IMR-90 (cell line): ENCODE measurements around the gene CXCR6. TPM values are rescaled to one million over a fixed set of nuclear protein-coding genes. Genes with fewer than 3 reads are reported as not detected.

Source experiments
- ATAC-seq: fragments of 200-7000 bp; cut with Tn5 transposase; 2 replicates; pipeline ENCODE4 v1.9.1; 2020; ENCODE audit warnings: low read depth, mild to moderate bottlenecking, moderate library complexity
- BruUV-seq: library from RNA; stranded (reverse); fragments of 400-500 nt; replicated peaks from 2 replicates; lab custom pipeline; 2021; lab: Mats Ljungman, UMichigan
- CTCF ChIA-PET: fragments of 300-600 bp; formaldehyde crosslinking; extraction: SDS; loops from one replicate; lab custom pipeline; 2021; ENCODE audit warnings: antibody characterized with exemption; lab: Yijun Ruan, JAX
- POLR2A ChIA-PET: fragments of 300-600 bp; sonication (Branson Sonifier 250); formaldehyde crosslinking; loops from one replicate; lab custom pipeline; 2022; ENCODE audit warnings: antibody characterized with exemption; ENCODE audit not compliant: unreplicated experiment; lab: Charles Lee
- DNase-seq: peaks from one replicate; pipeline ENCODE4 v3.0.0; 2013
- H2AFZ ChIP-seq: replicated peaks from 2 replicates; pipeline ENCODE3; 2013; ENCODE audit warnings: low read length, mild to moderate bottlenecking; ENCODE audit not compliant: poor library complexity
- H2AK5ac ChIP-seq: 2 replicates; pipeline ENCODE4 v1.6.1; 2013; ENCODE audit warnings: low read depth, low read length, inconsistent platforms
- H2AK9ac ChIP-seq: replicated peaks from 2 replicates; pipeline ENCODE3; 2013; ENCODE audit warnings: mild to moderate bottlenecking, low read depth, low read length, moderate library complexity; ENCODE audit not compliant: poor library complexity
- H2BK120ac ChIP-seq: 2 replicates; pipeline ENCODE4 v1.6.1; 2013; ENCODE audit warnings: low read depth, low read length, inconsistent platforms
- H2BK15ac ChIP-seq: 3 replicates; pipeline ENCODE4 v1.6.1; 2013; ENCODE audit warnings: low read depth, low read length, inconsistent platforms
- H2BK20ac ChIP-seq: 2 replicates; pipeline ENCODE4 v1.6.1; 2013; ENCODE audit warnings: low read depth, mild to moderate bottlenecking, inconsistent platforms, low read length, moderate library complexity
- H2BK5ac ChIP-seq: 2 replicates; pipeline ENCODE4 v1.6.1; 2013; ENCODE audit warnings: mild to moderate bottlenecking, low read depth, low read length, inconsistent platforms; ENCODE audit not compliant: poor library complexity, severe bottlenecking
- H3K14ac ChIP-seq: replicated peaks from 2 replicates; pipeline ENCODE4 v1.6.1; 2013; ENCODE audit warnings: low read depth, low read length, inconsistent platforms
- H3K18ac ChIP-seq: 2 replicates; pipeline ENCODE4 v1.6.1; 2013; ENCODE audit warnings: low read depth, low read length, control low read depth
- H3K23ac ChIP-seq: 2 replicates; pipeline ENCODE4 v1.6.1; 2013; ENCODE audit warnings: low read depth, low read length, inconsistent platforms
- H3K27ac ChIP-seq: 2 replicates; pipeline ENCODE4 v1.5.1; 2013; ENCODE audit warnings: mild to moderate bottlenecking, control low read depth, low read length; ENCODE audit not compliant: insufficient read depth
- H3K27me3 ChIP-seq: 2 replicates; pipeline ENCODE4 v1.6.1; 2013; ENCODE audit warnings: low read length; ENCODE audit not compliant: control insufficient read depth, insufficient read depth
- H3K36me3 ChIP-seq: 2 replicates; pipeline ENCODE4 v1.6.1; 2013; ENCODE audit warnings: low read length, mixed read lengths; ENCODE audit not compliant: control insufficient read depth, insufficient read depth
- H3K4ac ChIP-seq: 2 replicates; pipeline ENCODE4 v1.6.1; 2013; ENCODE audit warnings: low read depth, low read length, inconsistent platforms
- H3K4me1 ChIP-seq: 2 replicates; pipeline ENCODE4 v1.6.1; 2013; ENCODE audit warnings: low read length, mixed read lengths; ENCODE audit not compliant: control insufficient read depth, insufficient read depth
- H3K4me2 ChIP-seq: 2 replicates; pipeline ENCODE4 v1.6.1; 2013; ENCODE audit warnings: low read depth, mild to moderate bottlenecking, control low read depth, low read length, moderate library complexity
- H3K4me3 ChIP-seq: 2 replicates; pipeline ENCODE4 v1.5.1; 2013; ENCODE audit warnings: low read depth, mild to moderate bottlenecking, control low read depth, low read length, moderate library complexity; ENCODE audit not compliant: insufficient read depth
- H3K56ac ChIP-seq: 2 replicates; pipeline ENCODE4 v1.6.1; 2013; ENCODE audit warnings: low read length, inconsistent platforms; ENCODE audit not compliant: insufficient read depth; ENCODE audit errors: extremely low read depth
- H3K79me1 ChIP-seq, 2 experiments: 2 replicates each; pipeline ENCODE4 v1.6.1; 2013; ENCODE audit warnings: low read length in 2 of 2, inconsistent platforms in 1 of 2, low read depth in 1 of 2
- H3K9ac ChIP-seq: 2 replicates; pipeline ENCODE4 v1.6.1; 2013; ENCODE audit warnings: low read depth, low read length, control low read depth
- H3K9me1 ChIP-seq: 2 replicates; pipeline ENCODE4 v1.6.1; 2013; ENCODE audit warnings: low read length, inconsistent platforms; ENCODE audit not compliant: insufficient read depth
- H3K9me3 ChIP-seq: 2 replicates; pipeline ENCODE4 v1.6.1; 2013; ENCODE audit warnings: low read length; ENCODE audit not compliant: control insufficient read depth, insufficient read depth
- H4K20me1 ChIP-seq: 2 replicates; pipeline ENCODE4 v1.6.1; 2013; ENCODE audit warnings: low read length, inconsistent platforms; ENCODE audit not compliant: insufficient read depth
- H4K5ac ChIP-seq: 2 replicates; pipeline ENCODE4 v1.6.1; 2013; ENCODE audit warnings: mild to moderate bottlenecking, low read depth, low read length, control low read depth
- H4K8ac ChIP-seq, 2 experiments: 2 replicates each; pipeline ENCODE4 v1.6.1; 2013; ENCODE audit warnings: low read depth in 2 of 2, low read length in 2 of 2, control low read depth in 1 of 2, inconsistent platforms in 1 of 2
- H4K91ac ChIP-seq: 2 replicates; pipeline ENCODE4 v1.6.1; 2013; ENCODE audit warnings: low read depth, low read length, inconsistent platforms; ENCODE audit not compliant: insufficient read depth
- CTCF ChIP-seq: conservative IDR thresholded peaks from 2 replicates; pipeline ENCODE4 v1.5.1; 2012; ENCODE audit warnings: mild to moderate bottlenecking, low read depth, low read length, improper control_type of control experiment
- MXI1 ChIP-seq: IDR thresholded peaks from 2 replicates; pipeline ENCODE4 v1.6.1; 2012; ENCODE audit warnings: low read depth, mild to moderate bottlenecking, low read length, moderate library complexity, borderline replicate concordance
- USF2 ChIP-seq: fragments of 150-350 bp; IDR thresholded peaks from 2 replicates; pipeline ENCODE4 v1.6.1; 2017; ENCODE audit warnings: mild to moderate bottlenecking, antibody characterized with exemption, low read length, low read depth
- WGBS, 2 experiments: methylation state at CpG; one replicate each; pipeline versions ENCODE4 v1.1.5 to v1.1.7; 2013; ENCODE audit warnings: missing lambda C conversion rate in 2 of 2; ENCODE audit not compliant: insufficient read length in 1 of 2; ENCODE audit errors: extremely low coverage in 2 of 2; 5-methylcytosine and 5-hydroxymethylcytosine counted together
- dilution Hi-C: fragments of 300-500 bp; cut with HindIII; formaldehyde crosslinking; loops from one replicate; pipeline ENCODE4 v1.14.3; 2018; ENCODE audit warnings: low sequenced_read_pairs; ENCODE audit not compliant: unreplicated experiment
- in situ Hi-C: fragments of 300-500 bp; cut with MboI; formaldehyde crosslinking; loops from 3 replicates; pipeline ENCODE4 v1.14.3; 2019; ENCODE audit warnings: low sequenced_read_pairs, inconsistent platforms, mixed read lengths
- intact Hi-C: fragments of 100-400 bp; cut with micrococcal nuclease; formaldehyde crosslinking; loops from 2 replicates; pipeline ENCODE4 v1.10.0; 2022
- polyA plus RNA-seq, 3 experiments: library from polyadenylated mRNA; depleted of rRNA; stranded (reverse); fragments of >200 nt; gene quantifications; 2 replicates each; pipeline ENCODE4 v1.2.3, GENCODE V29; 2012; ENCODE audit warnings: low replicate concordance in 1 of 3
- total RNA-seq: library from RNA; depleted of rRNA; stranded (reverse); fragments of >200 nt; gene quantifications from 2 replicates; pipeline ENCODE4 v1.2.3, GENCODE V29; 2012

Gene CXCR6
- total and polyA plus RNA-seq, 2 of the 4 experiments (the other 2 are of a cell fraction): not detected

GRCh38 chr3:45958321-45958791 lies 15.1 kb downstream of the CXCR6 start:
- CTCF ChIA-PET: interaction anchor here (0.9 to 1.5 kb wide), 2 partner anchors 120 to 121 kb away, joined by 3 to 4 read pairs; no protein-coding TSS in a partner anchor
- no peak overlapping the region for H2BK5ac ChIP-seq
- H3K23ac ChIP-seq: no peak overlapping the region
- ATAC-seq: peak; percentile 69
- no peaks in the 10 kb centered on the region for H3K79me1 ChIP-seq
- peaks cover 7% of the 10 kb centered on the region; the same call in 1 of the 2 replicates for H3K9me1 ChIP-seq
- no peaks in the 10 kb centered on the region for H3K9me3 ChIP-seq
- TF ChIP-seq CTCF (no peak), MXI1 (no peak), USF2 (peak; percentile 63)
- H3K9ac ChIP-seq: no peak overlapping the region
- H2AFZ ChIP-seq: no peak overlapping the region
- H3K27ac ChIP-seq: no peak overlapping the region
- no peak overlapping the region for H3K4me2 ChIP-seq
- H3K14ac ChIP-seq: no peak overlapping the region
- DNase-seq: peak; percentile 81
- H2BK120ac ChIP-seq: no peak overlapping the region
- 100% methylated on average over 4 of the region's 6 CpGs; no CpG with 5 or more reads in 1 of the 2 experiments for WGBS, 2 experiments
- dilution Hi-C loops: no loop called here
- H4K8ac ChIP-seq: no peak overlapping the region
- in situ Hi-C loops: no loop called here
- no peak overlapping the region for H3K18ac ChIP-seq
- H2BK15ac ChIP-seq: no peak overlapping the region
- H2AK9ac ChIP-seq: no peak overlapping the region
- BruUV-seq: no TSS peak
- peaks cover 71% of the 10 kb centered on the region for H3K36me3 ChIP-seq
- no peak overlapping the region for H2BK20ac ChIP-seq
- no peak overlapping the region for H3K56ac ChIP-seq
- no peak overlapping the region for H3K4me3 ChIP-seq
- no peaks in the 10 kb centered on the region for H3K4me1 ChIP-seq
- no peak overlapping the region for H3K4ac ChIP-seq
- H3K27me3 ChIP-seq: no peaks in the 10 kb centered on the region
- H4K5ac ChIP-seq: no peak overlapping the region
- no peak overlapping the region for H2AK5ac ChIP-seq
- no peaks in the 10 kb centered on the region for H4K20me1 ChIP-seq
- peak overlapping the region; percentile 5; the same call in 1 of the 2 replicates for H4K91ac ChIP-seq
- POLR2A ChIA-PET: no interaction called here
- intact Hi-C loops: no loop called here
